ENCODE results near the gene STRA6. TPM values are rescaled to one million over a fixed set of nuclear protein-coding genes. Genes with fewer than 3 reads are reported as not detected.

Gene STRA6
- polyA plus RNA-seq, 1 of the 3 experiments (the other 2 are of a cell fraction), result 27.9 TPM

- Histone ChIP-seq H3K4me3 (ENCODE audit: low read depth in 2 of 2, low read length in 1 of 2) (no peak overlapping the region), H3K4me1 (ENCODE audit: control insufficient read depth in 1 of 2, insufficient read depth in 2 of 2, low read depth in 1 of 2, low read length in 1 of 2) (peaks cover 12 to 30% of the 10 kb centered on the region in 2 experiments; a peak in 3 of 4 replicates), H3K9me2 (no peaks in the 10 kb centered on the region), H3K79me2 (ENCODE audit: insufficient read depth) (no peaks in the 10 kb centered on the region), H3K9ac (no peak overlapping the region), H3K4me2 (no peak overlapping the region), H3F3A (replicated peaks; ENCODE audit: insufficient read depth) (peaks cover 13% of the 10 kb centered on the region), H3K27me3 (ENCODE audit: insufficient read depth) (no peaks in the 10 kb centered on the region), H2AFZ (ENCODE audit: low read depth) (no peak overlapping the region), H3K36me3 (replicated peaks in 1 of 2; ENCODE audit: control insufficient read depth in 1 of 2, insufficient read depth in 2 of 2, low read length in 1 of 2) (no peaks in the 10 kb centered on the region), H4K20me1 (ENCODE audit: insufficient read depth) (no peaks in the 10 kb centered on the region), H3K9me3 (no peaks in the 10 kb centered on the region), H3K27ac (ENCODE audit: low read depth in 2 of 2, low read length in 1 of 2) (no peak overlapping the region)
- POLR2A ChIA-PET, result interaction anchor here (0.5 to 1.2 kb wide), 2 partner anchors 41 to 44 kb away, joined by 3 to 4 read pairs; no protein-coding TSS in a partner anchor
- CTCF ChIA-PET, result interaction anchor here (0.7 to 7.7 kb wide), 6 partner anchors 9 to 161 kb away, joined by 3 to 39 read pairs (median 3); partner anchors contain the start of genes ISLR and STRA6
- WGBS (ENCODE audit: low lambda C conversion rate), result 79% methylated on average over 1 of the region's 1 CpG
- peak; percentile 39 for DNase-seq
- TF ChIP-seq GATA2 (CRISPR knock-in tag; IDR thresholded peaks at IDR 0.05) (peak; percentile 88), RXRA (IDR thresholded peaks at IDR 0.05; ENCODE audit: borderline replicate concordance, low read depth) (no peak), RFX5 (IDR thresholded peaks at IDR 0.05; ENCODE audit: low read length) (no peak), JUND (IDR thresholded peaks at IDR 0.05) (no peak), REST (IDR thresholded peaks at IDR 0.05; ENCODE audit: low read depth, low read length) (no peak), SMC3 (IDR thresholded peaks at IDR 0.05; ENCODE audit: low read depth, low read length) (no peak), SIN3A (IDR thresholded peaks at IDR 0.05; ENCODE audit: borderline replicate concordance, low read depth, low read length) (no peak), GABPA (IDR thresholded peaks at IDR 0.05; ENCODE audit: low read depth) (no peak), TAF1 (IDR thresholded peaks at IDR 0.05; ENCODE audit: borderline replicate concordance, low read depth, low read length) (no peak), ELF1 (IDR thresholded peaks at IDR 0.05) (no peak), IRF3 (IDR thresholded peaks at IDR 0.05; ENCODE audit: low read depth, low read length) (no peak), PBX3 (IDR thresholded peaks at IDR 0.05) (no peak), RCOR1 (IDR thresholded peaks at IDR 0.05; ENCODE audit: low read length) (peak; percentile 54), EP300 (IDR thresholded peaks at IDR 0.05; ENCODE audit: borderline replicate concordance in 1 of 2, low read depth in 1 of 2, low read length in 1 of 2) (peak in 1 of 2 experiments; percentile 64; a peak in 1 of 4 replicates), FOXM1 (IDR thresholded peaks at IDR 0.05; ENCODE audit: low read depth) (no peak), CHD2 (IDR thresholded peaks at IDR 0.05; ENCODE audit: low read length, partially characterized antibody) (peak; percentile 16), MXI1 (IDR thresholded peaks at IDR 0.05; ENCODE audit: low read depth, low read length) (no peak), RAD21 (IDR thresholded peaks at IDR 0.05; ENCODE audit: low read length) (no peak), MEF2A (IDR thresholded peaks at IDR 0.05; ENCODE audit: borderline replicate concordance, low read depth) (no peak), USF2 (IDR thresholded peaks at IDR 0.05; ENCODE audit: borderline replicate concordance, low read depth, low read length) (no peak), TEAD4 (IDR thresholded peaks at IDR 0.05; ENCODE audit: borderline replicate concordance, insufficient read depth) (no peak), YY1 (IDR thresholded peaks at IDR 0.05; ENCODE audit: low read depth) (no peak), POLR2AphosphoS5 (IDR thresholded peaks at IDR 0.05; ENCODE audit: low read depth, low read length) (no peak), TCF12 (IDR thresholded peaks at IDR 0.05) (no peak), NFIC (IDR thresholded peaks at IDR 0.05; ENCODE audit: borderline replicate concordance) (no peak), MAX (IDR thresholded peaks at IDR 0.05; ENCODE audit: low read depth) (no peak), FOSL2 (IDR thresholded peaks at IDR 0.05; ENCODE audit: borderline replicate concordance, low read depth) (no peak), USF1 (IDR thresholded peaks at IDR 0.05; ENCODE audit: borderline replicate concordance, low read depth) (no peak), EZH2phosphoT487 (IDR thresholded peaks at IDR 0.05; ENCODE audit: borderline replicate concordance, low read depth) (no peak)
These were observed 42.8 kb downstream of the STRA6 start for GRCh38 chr15:74159773-74160172.
